Activated naive CD8-positive, alpha-beta T cell (primary cell): ENCODE results near the gene FOXK1.

Source experiments
- H3K27ac Mint-ChIP-seq: one replicate; pipeline ENCODE4 v1.8.0; 2021; ENCODE audit warnings: mixed read lengths
- H3K27me3 Mint-ChIP-seq: one replicate; pipeline ENCODE4 v1.8.0; 2021; ENCODE audit warnings: mixed read lengths
- H3K36me3 Mint-ChIP-seq: one replicate; pipeline ENCODE4 v1.8.0; 2021; ENCODE audit warnings: mixed read lengths
- H3K4me1 Mint-ChIP-seq: one replicate; pipeline ENCODE4 v1.8.0; 2021; ENCODE audit warnings: low read depth, mixed read lengths
- H3K4me3 Mint-ChIP-seq: one replicate; pipeline ENCODE4 v1.8.0; 2021; ENCODE audit warnings: mild to moderate bottlenecking, mixed read lengths
- H3K9me3 Mint-ChIP-seq: one replicate; pipeline ENCODE4 v1.8.0; 2021; ENCODE audit warnings: low read depth, mixed read lengths

Gene FOXK1

GRCh38 chr7:4716946-4717795 lies 35.1 kb downstream of the FOXK1 start:
- no peaks in the 10 kb centered on the region for H3K9me3 Mint-ChIP-seq
- no peaks in the 10 kb centered on the region for H3K27me3 Mint-ChIP-seq
- H3K27ac Mint-ChIP-seq, result no peak overlapping the region
- H3K4me3 Mint-ChIP-seq, result no peak overlapping the region
- no peaks in the 10 kb centered on the region for H3K36me3 Mint-ChIP-seq
- H3K4me1 Mint-ChIP-seq, result peaks cover 56% of the 10 kb centered on the region

DNA sequence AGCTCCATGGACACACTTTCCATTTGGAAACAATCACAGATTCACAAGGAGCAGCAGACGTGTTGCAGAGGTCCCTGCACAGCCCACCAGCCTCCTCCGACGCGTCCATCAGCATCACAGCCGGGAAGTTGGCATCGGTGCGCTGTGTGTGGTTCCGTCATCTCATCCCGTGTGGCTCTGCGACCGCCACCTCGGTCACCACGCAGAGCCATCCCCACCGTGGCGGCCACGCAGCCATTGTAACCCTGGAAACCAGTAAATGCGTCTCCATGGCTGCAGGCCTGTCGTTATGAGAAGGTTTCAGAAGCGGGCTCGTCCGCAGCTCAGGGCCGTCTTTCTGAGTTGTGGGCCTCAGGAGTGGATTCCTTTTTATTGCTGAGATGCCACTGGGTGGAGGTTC lies 36.0 kb downstream of the FOXK1 start:
- H3K9me3 Mint-ChIP-seq, result no peaks in the 10 kb centered on the region
- peaks cover 49% of the 10 kb centered on the region for H3K4me1 Mint-ChIP-seq
- H3K27me3 Mint-ChIP-seq, result no peaks in the 10 kb centered on the region
- peak overlapping the region; percentile 34 for H3K27ac Mint-ChIP-seq
- no peak overlapping the region for H3K4me3 Mint-ChIP-seq
- H3K36me3 Mint-ChIP-seq, result no peaks in the 10 kb centered on the region

DNA sequence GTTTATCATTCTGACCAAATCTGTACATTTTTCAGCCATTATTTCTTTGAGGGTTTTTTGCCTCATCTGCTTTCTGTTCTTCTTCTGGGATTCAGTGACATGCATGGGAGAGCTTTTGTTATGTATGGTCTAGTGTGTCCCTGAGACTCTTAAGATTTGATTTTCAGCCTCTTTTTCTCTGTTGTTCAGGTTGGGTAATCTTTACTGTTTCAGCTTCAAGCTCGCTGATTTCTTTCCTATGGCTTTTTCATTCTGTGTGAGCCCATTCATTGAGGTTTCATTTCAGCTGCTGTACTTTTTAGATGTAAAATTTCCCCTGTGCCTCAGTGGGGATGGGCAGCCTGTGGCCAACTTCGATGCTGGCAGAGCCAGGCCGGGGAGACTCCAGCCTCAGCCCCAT lies 38.1 kb downstream of the FOXK1 start:
- H3K4me3 Mint-ChIP-seq, result no peak overlapping the region
- no peaks in the 10 kb centered on the region for H3K9me3 Mint-ChIP-seq
- H3K36me3 Mint-ChIP-seq, result no peaks in the 10 kb centered on the region
- H3K4me1 Mint-ChIP-seq, result peaks cover 53% of the 10 kb centered on the region
- H3K27me3 Mint-ChIP-seq, result no peaks in the 10 kb centered on the region
- peak overlapping the region; percentile 72 for H3K27ac Mint-ChIP-seq

DNA sequence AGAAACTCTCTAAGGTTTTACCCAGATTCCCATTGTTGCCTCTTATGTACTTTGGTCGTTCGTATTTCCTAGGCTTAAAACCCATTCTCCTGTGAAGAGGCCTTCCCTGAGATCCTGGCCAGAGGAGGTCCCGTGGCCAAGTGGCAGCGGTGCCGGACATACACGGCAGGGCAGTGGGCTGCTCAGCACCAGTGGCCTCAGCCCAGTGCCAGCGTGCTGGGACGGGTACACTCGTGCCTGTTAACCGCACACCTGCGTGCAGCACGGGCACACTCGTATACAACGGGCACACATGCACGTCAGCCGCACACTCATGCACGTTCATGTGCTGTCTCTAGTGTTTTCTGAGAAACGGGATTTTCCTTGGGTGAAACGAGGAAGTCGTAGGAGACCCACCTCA lies 40.2 kb downstream of the FOXK1 start:
- no peak overlapping the region for H3K27ac Mint-ChIP-seq
- no peaks in the 10 kb centered on the region for H3K27me3 Mint-ChIP-seq
- H3K4me3 Mint-ChIP-seq, result no peak overlapping the region
- no peaks in the 10 kb centered on the region for H3K36me3 Mint-ChIP-seq
- H3K4me1 Mint-ChIP-seq, result peaks cover 55% of the 10 kb centered on the region
- H3K9me3 Mint-ChIP-seq, result no peaks in the 10 kb centered on the region

DNA sequence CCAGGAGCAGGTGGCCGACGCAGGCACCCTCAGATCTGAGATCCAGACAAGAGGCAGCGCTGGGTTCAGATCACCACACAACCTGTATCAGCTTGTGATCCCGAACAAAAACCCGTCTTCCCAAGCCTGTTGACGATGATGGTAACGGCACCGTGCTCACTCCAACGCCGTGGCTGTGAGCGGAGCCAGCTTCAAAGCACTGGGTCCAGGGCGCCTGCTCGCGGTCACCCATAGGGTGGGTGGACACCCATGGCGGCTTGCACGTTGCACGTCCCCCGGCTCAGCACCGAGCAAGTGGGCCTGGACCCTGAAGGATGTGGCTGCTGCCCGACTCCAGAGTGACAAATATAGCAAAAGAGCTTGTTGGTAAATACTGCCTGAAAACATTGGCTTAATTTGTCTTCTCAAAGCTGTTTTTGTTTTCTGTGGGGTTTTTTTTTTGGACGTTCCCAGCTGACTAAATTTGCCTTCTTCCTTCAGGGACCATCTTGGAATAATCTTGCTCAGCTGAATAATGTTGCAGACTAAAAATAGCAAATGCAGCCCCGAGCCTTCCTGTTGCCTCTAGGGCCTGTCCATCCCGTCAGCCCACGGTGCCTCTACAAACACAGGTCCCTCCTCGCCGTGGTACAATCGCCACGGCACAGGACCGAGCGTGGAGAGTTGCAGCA lies 41.0 kb downstream of the FOXK1 start:
- Mint-ChIP-seq H3K9me3 (no peaks in the 10 kb centered on the region), H3K4me3 (no peak overlapping the region), H3K4me1 (peaks cover 54% of the 10 kb centered on the region), H3K27ac (peak overlapping the region; percentile 16), H3K36me3 (no peaks in the 10 kb centered on the region), H3K27me3 (no peaks in the 10 kb centered on the region)

DNA sequence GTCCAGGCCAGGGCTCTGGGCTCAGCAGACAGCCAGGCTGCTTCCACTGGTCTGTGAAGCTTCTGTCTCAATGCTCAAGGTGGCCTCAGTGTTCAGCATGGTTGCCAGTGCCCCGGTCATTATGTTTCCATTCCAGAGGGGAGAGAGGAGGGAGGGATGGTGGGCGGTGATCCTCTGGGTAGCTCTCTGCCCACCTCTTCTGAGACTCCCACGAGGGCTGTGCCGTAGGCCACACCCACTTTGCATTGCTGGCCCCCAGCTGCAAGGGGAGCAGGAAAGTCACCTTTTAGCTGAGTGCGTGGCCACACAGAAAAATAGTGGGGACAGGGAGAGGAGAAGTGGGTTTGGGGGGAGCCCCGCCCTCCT lies 42.5 kb downstream of the FOXK1 start:
- Mint-ChIP-seq H3K27ac (peak overlapping the region; percentile 89), H3K4me3 (peak overlapping the region; percentile 86), H3K36me3 (no peaks in the 10 kb centered on the region), H3K27me3 (no peaks in the 10 kb centered on the region), H3K9me3 (no peaks in the 10 kb centered on the region), H3K4me1 (peaks cover 58% of the 10 kb centered on the region)

DNA sequence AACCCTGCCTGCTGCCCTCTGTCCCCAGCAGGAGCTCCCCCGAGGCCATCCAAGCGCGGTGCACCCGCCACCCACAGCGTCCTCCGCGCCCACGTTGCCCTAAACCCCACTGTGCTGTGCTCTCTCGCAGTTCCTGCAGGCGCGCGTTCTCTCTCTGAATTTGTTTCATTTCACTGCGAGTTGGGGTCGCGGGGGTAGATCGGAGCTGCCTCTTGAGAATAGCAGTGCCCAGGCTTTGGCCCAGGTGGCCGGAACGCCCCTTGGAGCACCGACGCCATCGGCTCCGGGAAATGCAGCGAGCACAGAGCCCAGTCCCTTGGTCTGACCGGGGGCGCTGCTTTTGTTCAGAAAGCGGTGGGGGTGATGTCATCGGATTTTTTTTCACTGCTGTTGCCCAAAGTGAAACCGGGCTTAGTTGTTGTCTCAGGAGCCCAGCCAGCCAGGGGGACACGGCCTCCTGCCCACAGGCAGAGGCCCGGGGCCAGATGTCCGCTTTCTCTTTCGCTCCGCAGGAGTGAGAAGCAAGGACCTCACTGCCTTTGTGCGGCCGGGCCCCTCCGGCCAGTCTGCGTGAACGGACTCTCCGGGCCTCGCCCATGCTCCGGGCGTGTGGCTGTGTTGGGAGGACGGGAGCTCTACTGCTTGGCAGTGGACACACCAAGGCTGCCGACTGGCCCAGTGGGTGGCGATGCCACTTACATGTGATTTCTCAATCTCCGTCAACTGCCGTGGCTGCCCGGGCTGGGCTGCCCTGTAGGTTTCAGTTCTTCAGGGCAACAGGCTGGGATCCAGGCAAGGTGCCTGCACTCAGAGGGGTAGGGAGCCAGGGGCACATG lies 43.1 kb downstream of the FOXK1 start:
- peak overlapping the region; percentile 89 for H3K27ac Mint-ChIP-seq
- peaks cover 58% of the 10 kb centered on the region for H3K4me1 Mint-ChIP-seq
- H3K36me3 Mint-ChIP-seq, result no peaks in the 10 kb centered on the region

GRCh38 chr7:4725850-4726450 lies 43.9 kb downstream of the FOXK1 start:
- Mint-ChIP-seq H3K4me3 (peak overlapping the region; percentile 86), H3K27me3 (no peaks in the 10 kb centered on the region), H3K4me1 (peaks cover 60% of the 10 kb centered on the region), H3K27ac (peak overlapping the region; percentile 89), H3K9me3 (no peaks in the 10 kb centered on the region), H3K36me3 (no peaks in the 10 kb centered on the region)

More for the DNA sequence above, 43.1 kb downstream of the FOXK1 start:
- peak overlapping the region; percentile 86 for H3K4me3 Mint-ChIP-seq
- H3K9me3 Mint-ChIP-seq, result no peaks in the 10 kb centered on the region
- no peaks in the 10 kb centered on the region for H3K27me3 Mint-ChIP-seq

DNA sequence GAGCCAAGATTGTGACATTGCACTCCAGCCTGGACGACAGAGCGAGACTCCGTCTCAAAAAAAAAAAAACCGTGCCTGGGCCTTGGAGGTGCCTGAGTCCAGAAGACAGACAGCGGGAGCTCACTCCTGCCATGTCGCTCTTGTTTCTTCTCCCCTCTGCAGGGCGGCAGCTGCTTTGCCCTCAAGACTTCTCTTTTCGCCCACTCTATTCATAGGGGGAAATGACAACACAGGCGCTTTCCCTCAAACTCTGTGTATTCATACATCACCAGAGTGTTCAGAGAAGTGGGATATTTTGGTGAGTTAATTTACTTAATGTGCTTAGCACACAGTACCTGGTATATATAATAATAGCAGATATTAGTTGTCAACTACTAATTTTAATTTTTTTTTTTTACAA lies 44.5 kb downstream of the FOXK1 start:
- H3K4me3 Mint-ChIP-seq, result peak overlapping the region; percentile 86
- no peaks in the 10 kb centered on the region for H3K27me3 Mint-ChIP-seq
- no peaks in the 10 kb centered on the region for H3K36me3 Mint-ChIP-seq
- peaks cover 65% of the 10 kb centered on the region for H3K4me1 Mint-ChIP-seq
- no peaks in the 10 kb centered on the region for H3K9me3 Mint-ChIP-seq
- peak overlapping the region; percentile 89 for H3K27ac Mint-ChIP-seq

- peak overlapping the region; percentile 28 for H3K27ac Mint-ChIP-seq
- no peaks in the 10 kb centered on the region for H3K9me3 Mint-ChIP-seq
- H3K4me1 Mint-ChIP-seq, result peaks cover 76% of the 10 kb centered on the region
- peak overlapping the region; percentile 27 for H3K4me3 Mint-ChIP-seq
- no peaks in the 10 kb centered on the region for H3K36me3 Mint-ChIP-seq
- H3K27me3 Mint-ChIP-seq, result no peaks in the 10 kb centered on the region
Observed at GRCh38 chr7:4727914-4728705, 46.0 kb downstream of the FOXK1 start.

DNA sequence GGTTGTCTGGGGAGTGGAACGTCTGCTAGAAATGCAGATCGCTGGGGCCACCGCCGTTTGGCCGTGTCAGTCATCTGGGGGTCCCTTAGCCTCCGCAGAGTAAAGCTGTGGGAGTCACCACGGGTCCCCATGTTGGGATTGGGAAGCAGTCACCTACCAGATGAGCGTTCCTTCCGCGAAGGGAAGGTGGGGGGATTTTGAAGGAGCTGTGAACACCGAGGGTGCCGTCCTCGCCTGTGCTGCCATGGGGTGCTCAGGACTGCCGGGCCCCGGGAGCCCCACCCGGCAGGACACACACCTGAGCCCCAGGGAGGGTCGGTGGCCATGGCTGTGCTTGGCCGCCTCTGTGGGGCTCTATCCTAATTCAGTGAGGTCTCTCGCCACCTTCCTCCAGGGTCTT lies 47.2 kb downstream of the FOXK1 start:
- H3K27ac Mint-ChIP-seq, result no peak overlapping the region
- no peaks in the 10 kb centered on the region for H3K36me3 Mint-ChIP-seq
- H3K4me1 Mint-ChIP-seq, result peaks cover 81% of the 10 kb centered on the region

GRCh38 chr7:4730276-4730675 lies 48.2 kb downstream of the FOXK1 start:
- no peaks in the 10 kb centered on the region for H3K9me3 Mint-ChIP-seq
- no peaks in the 10 kb centered on the region for H3K36me3 Mint-ChIP-seq
- H3K4me1 Mint-ChIP-seq, result peaks cover 79% of the 10 kb centered on the region
- H3K27me3 Mint-ChIP-seq, result no peaks in the 10 kb centered on the region
- H3K27ac Mint-ChIP-seq, result peak overlapping the region; percentile 50
- H3K4me3 Mint-ChIP-seq, result peak overlapping the region; percentile 62

More for the DNA sequence above, 47.2 kb downstream of the FOXK1 start:
- no peaks in the 10 kb centered on the region for H3K27me3 Mint-ChIP-seq
- no peak overlapping the region for H3K4me3 Mint-ChIP-seq
- H3K9me3 Mint-ChIP-seq, result no peaks in the 10 kb centered on the region

- Mint-ChIP-seq H3K27ac (peak overlapping the region; percentile 50), H3K9me3 (no peaks in the 10 kb centered on the region), H3K4me3 (peak overlapping the region; percentile 62), H3K27me3 (no peaks in the 10 kb centered on the region), H3K36me3 (no peaks in the 10 kb centered on the region), H3K4me1 (peaks cover 76% of the 10 kb centered on the region)
Observed at GRCh38 chr7:4730971-4731370, 48.9 kb downstream of the FOXK1 start.

- no peaks in the 10 kb centered on the region for H3K36me3 Mint-ChIP-seq
- no peak overlapping the region for H3K27ac Mint-ChIP-seq
- H3K4me1 Mint-ChIP-seq, result peaks cover 69% of the 10 kb centered on the region
- no peak overlapping the region for H3K4me3 Mint-ChIP-seq
- no peaks in the 10 kb centered on the region for H3K27me3 Mint-ChIP-seq
- H3K9me3 Mint-ChIP-seq, result no peaks in the 10 kb centered on the region
Observed at GRCh38 chr7:4731803-4732202, 49.7 kb downstream of the FOXK1 start.
